ENCODE data around the gene RSL24D1.

DNA sequence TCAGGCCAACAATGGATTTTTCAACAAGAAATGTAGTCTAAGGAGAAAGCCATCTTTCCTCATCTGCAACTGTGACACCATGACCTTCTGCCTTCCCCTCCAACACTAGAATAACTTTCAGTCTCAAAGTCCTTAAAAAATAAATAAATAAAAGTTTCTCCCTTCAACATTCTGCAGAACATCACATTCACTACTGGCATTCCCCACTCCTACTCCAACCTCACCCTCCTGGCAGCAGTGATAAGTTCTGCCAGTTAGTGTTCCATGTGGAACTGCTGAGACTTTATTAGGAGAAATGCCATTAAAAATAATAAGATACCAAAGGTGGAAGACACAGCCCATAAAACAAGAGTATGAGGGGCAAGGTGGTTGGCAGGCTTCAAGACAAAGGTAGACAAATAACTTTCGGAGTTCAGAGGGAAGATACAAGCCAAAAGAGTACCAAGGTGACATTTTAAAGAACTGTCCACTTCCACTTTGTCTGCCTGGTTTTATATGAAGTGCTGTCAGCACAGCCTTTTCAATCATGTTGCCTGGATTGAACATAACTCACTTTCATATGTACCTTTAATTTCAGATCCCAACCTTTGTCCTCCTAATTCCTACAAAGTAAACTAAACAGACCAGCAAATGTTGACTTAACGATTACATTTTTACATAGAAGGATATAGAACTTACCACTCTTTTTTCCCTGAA lies 37.5 kb upstream of the RSL24D1 start:
- TF ChIP-seq, protein P1, sequence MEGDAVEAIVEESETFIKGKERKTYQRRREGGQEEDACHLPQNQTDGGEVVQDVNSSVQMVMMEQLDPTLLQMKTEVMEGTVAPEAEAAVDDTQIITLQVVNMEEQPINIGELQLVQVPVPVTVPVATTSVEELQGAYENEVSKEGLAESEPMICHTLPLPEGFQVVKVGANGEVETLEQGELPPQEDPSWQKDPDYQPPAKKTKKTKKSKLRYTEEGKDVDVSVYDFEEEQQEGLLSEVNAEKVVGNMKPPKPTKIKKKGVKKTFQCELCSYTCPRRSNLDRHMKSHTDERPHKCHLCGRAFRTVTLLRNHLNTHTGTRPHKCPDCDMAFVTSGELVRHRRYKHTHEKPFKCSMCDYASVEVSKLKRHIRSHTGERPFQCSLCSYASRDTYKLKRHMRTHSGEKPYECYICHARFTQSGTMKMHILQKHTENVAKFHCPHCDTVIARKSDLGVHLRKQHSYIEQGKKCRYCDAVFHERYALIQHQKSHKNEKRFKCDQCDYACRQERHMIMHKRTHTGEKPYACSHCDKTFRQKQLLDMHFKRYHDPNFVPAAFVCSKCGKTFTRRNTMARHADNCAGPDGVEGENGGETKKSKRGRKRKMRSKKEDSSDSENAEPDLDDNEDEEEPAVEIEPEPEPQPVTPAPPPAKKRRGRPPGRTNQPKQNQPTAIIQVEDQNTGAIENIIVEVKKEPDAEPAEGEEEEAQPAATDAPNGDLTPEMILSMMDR (IDR thresholded peaks at IDR 0.05; ENCODE audit: low read depth, low read length, poor library complexity, severe bottlenecking) = no peak
- TF ChIP-seq EZH2phosphoT487 (IDR thresholded peaks at IDR 0.05; ENCODE audit: borderline replicate concordance, low read length) = no peak
